ENCODE measurements around the gene TRIM72.
"Not testable (repeated sequence)": the region's sequence is repeated elsewhere in the genome, so short reads cannot be mapped to it uniquely, and the experiment has no call there.

TRIM72 gene

GRCh38 chr16:31191697-31192428 is 22.1 kb upstream of the TRIM72 start:
- DNase-seq, result no peak

- DNase-seq, result no peak
Observed at GRCh38 chr16:31192856-31193642, 20.9 kb upstream of the TRIM72 start.

DNA sequence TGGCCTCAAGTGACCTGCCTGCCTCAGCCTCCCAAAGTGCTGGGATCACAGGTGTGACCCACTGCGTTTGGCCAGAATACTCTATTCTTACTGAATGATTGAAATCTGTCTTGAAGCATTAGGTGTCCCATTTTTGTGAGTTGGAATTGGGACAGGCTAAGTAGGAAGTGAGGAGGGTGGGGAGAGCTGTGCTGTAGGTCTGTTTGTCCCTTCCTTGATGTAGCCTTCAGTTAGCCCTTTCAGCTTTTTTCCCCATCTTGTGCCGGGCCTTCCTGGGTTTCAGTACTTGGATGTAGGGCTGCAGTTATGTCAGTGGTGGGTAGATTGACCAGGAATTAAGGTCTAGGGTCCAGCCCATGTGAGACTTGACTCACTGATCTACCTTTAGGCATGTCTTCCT is 20.0 kb upstream of the TRIM72 start:
- no peak for DNase-seq

DNA sequence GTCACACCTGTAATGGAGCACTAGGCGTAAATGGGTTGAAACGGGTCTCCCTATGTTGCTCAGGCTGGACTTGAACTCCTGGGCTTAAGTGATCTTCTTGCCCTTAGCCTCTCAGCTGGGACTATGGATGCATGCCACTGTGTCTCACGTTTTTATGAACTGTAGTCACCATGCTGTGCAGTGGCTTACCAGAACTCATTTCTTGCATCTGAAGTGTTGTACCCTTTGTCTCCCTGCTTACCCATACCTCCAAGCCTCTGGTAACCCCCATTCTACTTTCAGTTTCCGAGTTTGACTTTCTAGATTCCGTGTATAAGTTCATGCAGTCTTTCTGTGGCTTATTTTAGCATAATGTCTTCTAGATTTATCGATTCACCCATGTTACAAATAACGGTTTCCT is 19.0 kb upstream of the TRIM72 start:
- no peak for DNase-seq

DNA sequence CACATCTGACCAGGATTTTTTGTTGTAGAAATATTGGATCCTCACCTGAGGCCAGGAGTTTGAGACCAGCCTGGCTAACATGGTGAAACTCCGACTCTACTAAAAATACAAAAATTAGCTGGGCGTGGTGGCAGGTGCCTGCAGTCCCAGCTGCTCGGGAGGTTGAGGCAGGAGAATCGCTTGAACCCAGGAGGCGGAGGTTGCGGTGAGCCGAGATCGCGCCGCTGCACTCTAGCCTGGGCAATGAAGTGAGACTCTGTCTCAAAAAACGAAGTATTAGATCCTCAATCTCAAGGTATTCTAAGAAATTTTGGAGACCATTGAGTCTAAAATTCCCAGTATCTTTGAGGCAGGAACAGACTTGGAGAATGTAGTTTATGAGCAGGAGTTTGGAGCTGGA is 18.1 kb upstream of the TRIM72 start:
- DNase-seq, result not testable (repeated sequence)

DNA sequence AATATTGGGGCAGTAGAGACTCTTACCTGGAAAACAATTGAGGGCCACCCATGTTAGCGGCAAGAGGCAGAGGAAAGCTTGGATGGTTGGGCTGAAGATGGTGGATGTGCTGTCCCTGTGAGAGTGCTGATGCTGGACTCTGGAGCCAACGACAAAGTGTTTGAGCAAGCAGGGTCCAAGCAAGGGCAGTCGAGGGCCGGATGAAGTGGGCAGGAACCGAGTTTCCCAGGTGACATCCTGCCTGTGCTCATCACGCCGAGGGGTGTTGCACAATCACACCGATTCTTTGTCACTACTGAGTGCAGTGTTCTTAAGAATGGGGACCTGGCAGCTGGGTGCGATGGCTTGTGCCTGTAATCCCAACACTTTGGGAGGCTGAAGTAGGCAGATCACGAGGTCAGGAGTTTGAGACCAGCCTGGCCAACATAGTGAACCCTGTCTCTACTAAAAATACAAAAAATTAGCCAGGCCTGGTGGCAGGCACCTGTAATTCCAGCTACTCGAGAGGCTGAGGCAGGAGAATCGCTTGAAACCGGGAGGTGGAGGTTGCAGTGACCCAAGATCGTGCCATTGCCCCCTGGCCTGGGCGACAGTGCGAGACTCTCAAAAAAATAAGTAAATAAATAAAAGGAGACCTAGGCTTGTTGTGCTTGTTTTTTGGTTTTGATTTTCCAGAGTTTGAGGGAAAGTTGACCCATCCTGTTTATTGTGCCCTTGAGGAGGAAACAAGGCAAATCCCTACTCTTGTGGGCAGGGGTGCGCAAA is 17.4 kb upstream of the TRIM72 start:
- DNase-seq, result no peak

DNA sequence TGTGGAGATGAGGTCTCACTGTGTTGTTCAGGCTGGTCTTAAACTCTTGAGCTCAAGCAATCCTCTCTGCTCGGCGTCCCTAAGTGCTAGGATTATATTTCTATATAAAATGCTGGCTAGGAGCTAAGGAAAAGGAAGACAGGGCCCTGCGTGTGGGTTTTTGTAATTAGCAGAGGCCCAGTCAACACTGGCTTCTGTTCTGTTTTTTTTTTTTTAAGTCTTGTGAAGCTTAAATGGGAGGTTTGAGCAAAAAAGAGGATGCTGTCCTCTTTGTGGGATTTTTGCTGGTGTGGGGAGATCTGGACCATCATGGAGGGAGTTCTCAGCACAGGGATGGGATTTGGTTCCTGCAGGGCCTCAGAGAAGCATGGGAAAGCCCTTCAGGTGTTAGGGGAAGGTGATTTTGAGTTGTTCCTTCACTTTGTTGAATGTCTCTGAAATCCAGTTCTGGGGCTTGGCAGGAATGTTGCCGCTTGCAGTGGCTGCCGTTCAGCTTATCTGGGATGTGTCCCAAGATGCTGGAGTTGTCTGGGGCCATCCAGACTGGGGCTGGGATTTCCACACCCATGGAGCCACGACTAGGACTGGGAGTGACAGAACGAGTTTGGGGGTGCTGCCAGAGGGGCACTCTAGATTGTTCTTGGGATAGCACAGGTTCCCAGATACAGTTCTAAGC is 15.6 kb upstream of the TRIM72 start:
- no peak for DNase-seq

DNA sequence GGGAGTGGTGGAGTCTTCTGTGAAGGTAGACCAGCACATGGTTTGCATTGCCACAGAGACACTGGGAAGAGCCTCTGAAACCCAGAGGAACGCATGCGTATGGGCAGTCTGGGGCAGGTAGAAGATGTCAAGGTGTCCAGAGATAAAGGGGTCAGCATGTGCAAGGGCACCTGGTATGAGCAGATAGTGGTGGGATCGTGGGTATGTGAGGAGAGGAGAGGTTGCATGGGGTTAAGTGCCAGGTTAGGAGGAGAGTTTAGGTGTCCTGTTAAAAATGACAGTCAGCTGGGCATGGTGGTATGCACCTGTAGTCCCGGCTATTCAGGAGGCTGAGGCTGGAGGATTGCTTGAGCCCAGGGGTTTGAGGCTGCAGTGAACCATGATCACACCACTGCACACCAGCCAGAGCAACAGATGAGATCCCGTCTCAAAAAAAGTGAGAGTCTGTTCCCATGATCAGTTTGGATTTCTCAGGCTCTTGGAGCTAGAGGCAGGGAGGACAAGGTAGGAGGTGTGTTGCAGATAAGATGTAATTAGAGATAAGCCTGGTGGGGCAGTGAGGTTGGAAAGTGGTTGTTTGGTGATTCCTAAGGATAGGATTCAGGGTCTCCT is 14.4 kb upstream of the TRIM72 start:
- DNase-seq, result no peak

DNA sequence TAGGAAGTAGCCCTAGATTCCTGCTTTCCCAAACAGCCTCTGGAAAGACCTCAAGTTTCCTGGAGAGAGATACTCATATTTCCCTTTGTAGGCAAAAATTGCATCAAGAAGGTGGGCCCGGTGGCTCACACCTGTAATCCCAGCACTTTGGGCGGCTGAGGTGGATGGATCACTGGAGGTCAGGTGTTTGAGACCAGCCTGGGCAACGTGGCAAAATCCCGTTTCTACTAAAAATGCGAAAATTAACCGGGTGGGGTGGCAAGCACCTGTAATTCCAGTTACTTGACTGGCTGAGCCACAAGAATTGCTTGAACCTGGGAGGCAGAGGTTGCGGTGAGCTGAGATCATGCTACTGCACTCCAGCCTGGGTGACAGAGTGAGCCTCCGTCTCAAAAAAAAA is 13.8 kb upstream of the TRIM72 start:
- DNase-seq, result not testable (repeated sequence)

DNA sequence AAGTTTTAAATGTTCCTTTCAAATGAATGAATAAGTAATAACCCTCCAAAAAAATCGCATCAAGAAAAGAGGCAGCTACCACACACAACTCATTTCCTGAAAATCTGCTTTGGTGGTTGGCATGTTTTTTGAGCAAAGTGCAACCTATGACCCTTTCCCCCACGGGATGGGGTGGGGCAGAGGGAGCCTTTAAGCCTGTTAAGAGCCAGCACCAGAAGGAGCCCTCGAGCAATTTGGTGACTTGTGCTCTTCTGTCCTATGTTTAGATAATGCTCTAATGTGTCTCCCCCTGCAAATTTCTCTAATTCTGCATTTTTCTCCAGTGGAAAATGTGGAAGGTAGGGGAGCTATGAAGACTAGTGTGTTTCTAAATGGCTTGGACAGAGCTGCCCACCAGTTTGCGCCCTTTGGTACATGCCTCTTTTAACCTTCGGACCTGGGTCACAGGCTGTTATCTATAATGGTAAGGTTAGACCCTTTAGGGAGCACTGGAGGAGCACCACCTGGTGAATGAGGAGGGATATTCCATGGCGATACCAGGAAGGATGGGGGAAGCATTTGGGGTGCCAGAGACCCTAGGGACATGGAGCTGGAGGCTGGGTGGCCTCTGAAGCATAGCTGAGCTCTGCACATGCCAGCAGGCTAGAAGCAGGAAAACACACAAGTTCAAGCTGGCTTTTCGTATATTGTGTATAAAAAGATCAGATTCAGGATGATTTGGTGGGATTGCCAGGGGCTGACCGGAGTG is 12.9 kb upstream of the TRIM72 start:
- DNase-seq, result no peak

- no peak for DNase-seq
Observed at GRCh38 chr16:31201582-31202413, 12.1 kb upstream of the TRIM72 start.

DNA sequence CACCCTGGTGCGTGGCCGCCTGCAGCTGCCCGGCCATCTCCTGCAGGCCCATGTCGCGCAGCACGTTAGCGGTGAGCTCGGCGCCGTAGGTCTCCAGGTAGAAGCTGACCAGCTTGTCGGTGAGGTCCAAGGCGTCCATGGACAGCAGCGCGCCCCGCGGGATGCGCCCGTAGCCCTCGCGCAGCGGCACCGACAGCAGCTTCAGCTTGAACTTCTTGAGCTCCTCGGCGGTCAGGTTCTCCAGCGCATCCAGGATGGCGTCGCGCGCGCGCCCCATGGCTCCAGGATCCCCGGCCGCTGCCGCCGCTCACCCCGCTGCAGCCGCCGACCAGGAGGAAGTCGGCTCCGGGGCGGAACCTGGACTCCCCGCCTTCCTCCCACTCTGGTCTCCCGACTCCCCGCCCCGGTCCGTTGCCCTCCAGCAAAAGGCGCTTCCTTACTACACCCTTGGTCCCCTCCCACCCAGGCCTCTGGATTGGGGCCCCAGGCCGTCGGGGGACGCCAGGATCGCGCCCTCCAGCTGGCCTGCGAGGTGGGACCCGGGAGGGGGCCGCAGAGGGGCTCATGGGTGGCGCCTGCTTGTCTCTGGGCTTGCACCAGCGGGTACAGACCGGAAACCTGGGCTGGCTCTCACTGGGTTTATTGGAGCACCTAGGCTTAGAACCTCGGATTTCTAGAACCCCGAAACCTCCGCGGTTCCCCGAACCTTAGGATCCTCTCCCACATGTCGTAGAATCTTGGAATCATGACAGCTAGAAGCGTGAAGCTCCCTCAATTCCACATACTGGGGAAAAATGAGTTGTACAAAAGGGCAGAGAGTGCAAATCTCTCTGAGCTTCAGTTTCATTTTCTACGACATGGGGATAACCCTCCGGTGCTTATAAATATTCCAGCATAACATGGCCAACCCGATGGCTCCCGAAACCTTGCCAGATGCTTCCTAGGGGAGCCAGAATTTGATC is 11.2 kb upstream of the TRIM72 start, which contains the start of gene PYCARD:
PYCARD (minus strand) TSS at position 347 of the 962 bp plus-strand sequence; CDS start at position 277, 70 bp downstream.
- no peak for DNase-seq

DNA sequence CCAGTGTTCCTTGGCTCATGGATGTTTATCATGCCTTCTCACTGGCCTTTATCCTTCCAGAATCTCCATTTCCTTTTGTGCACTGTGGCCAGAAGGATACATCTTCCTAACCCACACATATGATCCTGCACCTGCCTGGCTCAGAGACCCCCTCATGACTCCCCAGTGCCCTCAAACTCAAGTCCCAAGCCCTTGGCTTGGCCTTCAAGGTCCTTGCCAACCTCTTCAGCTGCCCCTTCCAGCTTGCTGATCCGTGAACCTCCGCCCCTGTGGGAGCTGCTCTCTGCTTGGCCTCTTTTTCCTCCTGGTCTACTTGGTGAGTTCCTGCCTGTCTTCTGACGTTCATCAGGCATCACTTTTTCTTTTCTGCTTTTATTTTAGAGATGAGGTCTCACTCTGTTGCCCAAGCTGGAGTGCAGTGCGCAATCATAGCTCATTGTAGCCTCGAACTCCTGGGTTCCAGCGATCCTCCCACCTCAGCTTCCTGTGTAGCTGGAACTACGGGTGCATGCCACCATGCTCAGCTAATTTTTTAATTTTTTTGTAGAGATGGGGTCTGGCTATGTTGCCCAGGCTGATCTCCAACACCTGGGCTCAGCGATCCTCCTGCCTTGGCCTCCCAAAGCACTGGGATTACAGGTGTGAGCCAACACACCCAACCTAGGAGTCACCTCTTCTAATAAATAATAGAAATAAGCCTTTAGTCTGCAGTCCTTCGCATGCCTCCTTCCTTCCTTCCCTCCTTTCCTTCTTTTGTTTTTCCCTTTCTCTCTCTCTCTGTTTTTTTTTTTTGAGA is 8.8 kb upstream of the TRIM72 start:
- no peak for DNase-seq

GRCh38 chr16:31206776-31207175 is 7.1 kb upstream of the TRIM72 start:
- DNase-seq, result no peak

DNA sequence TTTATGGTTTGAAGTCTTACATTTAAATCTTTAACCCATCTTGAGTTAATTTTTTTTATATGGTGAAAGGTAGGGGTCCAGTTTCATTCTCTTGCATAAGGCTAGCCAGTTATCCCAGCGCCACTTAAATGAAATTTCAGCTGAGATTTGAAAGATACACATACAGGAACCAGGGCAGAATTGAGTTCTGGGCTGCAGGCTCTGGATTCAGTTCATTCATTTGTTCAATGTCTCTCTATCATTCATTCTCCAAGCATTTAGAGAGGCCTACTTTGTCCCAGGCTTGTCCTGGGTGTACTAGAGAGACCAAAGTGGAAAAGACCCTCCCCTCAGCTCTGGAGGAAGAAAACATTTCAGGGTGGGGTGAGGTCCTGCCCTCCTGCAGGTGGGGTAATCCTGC is 577 bp upstream of the TRIM72 start:
- DNase-seq, result no peak

DNA sequence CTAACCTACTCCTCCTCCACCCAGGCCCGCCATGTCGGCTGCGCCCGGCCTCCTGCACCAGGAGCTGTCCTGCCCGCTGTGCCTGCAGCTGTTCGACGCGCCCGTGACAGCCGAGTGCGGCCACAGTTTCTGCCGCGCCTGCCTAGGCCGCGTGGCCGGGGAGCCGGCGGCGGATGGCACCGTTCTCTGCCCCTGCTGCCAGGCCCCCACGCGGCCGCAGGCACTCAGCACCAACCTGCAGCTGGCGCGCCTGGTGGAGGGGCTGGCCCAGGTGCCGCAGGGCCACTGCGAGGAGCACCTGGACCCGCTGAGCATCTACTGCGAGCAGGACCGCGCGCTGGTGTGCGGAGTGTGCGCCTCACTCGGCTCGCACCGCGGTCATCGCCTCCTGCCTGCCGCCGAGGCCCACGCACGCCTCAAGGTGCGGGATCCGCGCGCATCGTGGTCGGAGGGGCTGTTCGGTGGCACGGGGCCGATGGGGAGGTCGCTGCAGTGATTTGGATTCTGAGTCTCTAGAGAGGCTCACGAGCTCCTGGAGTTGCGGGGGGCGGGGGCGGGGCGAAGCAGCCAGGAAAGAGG is 878 bp downstream of the TRIM72 start:
- no peak for DNase-seq

GRCh38 chr16:31215287-31216162 is 1.6 kb downstream of the TRIM72 start:
- no peak for DNase-seq

All from NCI-H1092 treated with DMSO at 0.1 percent for 48 hours (cell line).